ENCODE data around the gene FBXW8.

GRCh38 chr12:117042862-117043261 is 132.1 kb downstream of the FBXW8 start:
- TF ChIP-seq CTCF (conservative IDR thresholded peaks at IDR 0.05) (no peak), EZH2 (IDR thresholded peaks at IDR 0.05; ENCODE audit: low read depth) (no peak)

All from PC-9 (cell line).